ENCODE results near the gene MPHOSPH6.
A peak's percentile ranks its signal among the peaks of the same experiment; 100 is the strongest.

MPHOSPH6 gene

DNA sequence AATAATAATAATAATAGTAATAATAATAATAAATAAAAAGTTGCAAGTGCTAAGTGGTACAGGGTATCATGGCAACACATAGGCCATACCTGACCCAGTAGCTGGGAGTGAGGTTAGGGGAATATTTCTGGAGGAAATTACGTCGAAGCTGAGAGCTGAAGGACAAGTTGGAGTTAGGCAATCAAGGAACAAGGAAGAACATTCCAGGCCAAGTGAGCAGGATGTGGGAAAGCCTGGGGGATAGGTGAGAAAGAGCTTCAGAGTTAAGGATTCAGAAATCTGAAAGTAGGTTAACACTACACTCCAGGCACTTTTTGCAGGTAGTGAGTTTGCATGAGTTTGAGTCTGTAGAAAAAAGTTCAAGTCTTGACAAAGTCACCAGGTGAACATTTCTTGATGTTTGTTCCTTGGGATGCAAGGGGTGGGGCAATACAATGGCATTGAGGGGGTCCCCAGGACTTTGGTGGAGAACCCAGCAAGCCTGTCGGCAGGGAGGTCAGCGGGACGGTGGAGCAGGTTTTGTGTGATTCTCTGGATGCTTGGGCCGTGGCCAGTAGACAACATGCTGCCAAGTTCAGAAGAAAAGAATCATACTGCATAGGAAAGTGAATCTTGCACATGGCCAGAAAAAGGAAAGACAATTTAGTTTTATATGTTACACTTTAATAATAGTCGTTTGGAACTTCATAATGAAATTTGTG is 27.7 kb upstream of the MPHOSPH6 start:
- DNase-seq (ENCODE audit: low read depth) = peak; percentile 15
- TF ChIP-seq, protein P1, sequence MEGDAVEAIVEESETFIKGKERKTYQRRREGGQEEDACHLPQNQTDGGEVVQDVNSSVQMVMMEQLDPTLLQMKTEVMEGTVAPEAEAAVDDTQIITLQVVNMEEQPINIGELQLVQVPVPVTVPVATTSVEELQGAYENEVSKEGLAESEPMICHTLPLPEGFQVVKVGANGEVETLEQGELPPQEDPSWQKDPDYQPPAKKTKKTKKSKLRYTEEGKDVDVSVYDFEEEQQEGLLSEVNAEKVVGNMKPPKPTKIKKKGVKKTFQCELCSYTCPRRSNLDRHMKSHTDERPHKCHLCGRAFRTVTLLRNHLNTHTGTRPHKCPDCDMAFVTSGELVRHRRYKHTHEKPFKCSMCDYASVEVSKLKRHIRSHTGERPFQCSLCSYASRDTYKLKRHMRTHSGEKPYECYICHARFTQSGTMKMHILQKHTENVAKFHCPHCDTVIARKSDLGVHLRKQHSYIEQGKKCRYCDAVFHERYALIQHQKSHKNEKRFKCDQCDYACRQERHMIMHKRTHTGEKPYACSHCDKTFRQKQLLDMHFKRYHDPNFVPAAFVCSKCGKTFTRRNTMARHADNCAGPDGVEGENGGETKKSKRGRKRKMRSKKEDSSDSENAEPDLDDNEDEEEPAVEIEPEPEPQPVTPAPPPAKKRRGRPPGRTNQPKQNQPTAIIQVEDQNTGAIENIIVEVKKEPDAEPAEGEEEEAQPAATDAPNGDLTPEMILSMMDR (conservative IDR thresholded peaks at IDR 0.05; ENCODE audit: low read depth, low read length) = no peak
- no peak overlapping the region for H3K4me3 ChIP-seq (ENCODE audit: low read depth, low read length)

DNA sequence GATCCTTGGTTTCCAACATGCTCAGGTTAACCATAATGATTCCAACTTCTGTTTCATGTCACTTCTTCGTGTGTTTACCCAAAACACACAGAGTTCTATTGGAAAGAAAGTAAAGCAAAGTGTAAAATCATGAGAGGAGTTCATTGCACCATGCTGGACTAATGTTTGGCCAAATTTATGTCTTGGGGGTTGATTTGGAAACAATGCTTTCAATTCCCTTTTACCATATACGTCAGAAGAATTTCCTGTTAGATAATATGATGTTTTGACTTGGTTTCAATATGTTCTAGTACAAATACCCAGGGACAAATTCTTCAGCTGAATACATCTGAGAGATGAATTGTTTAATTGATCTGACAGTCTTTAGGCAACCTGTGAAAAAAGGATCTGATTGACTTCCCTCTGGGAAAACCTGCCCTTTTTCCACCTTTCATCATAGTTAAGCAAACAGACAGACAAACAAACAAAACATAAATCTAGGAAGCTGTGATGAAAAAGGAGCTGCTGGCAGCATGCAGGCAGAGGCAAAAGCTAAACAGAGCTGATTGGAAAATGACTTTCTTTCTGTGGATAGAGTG is 26.0 kb upstream of the MPHOSPH6 start:
- H3K4me3 ChIP-seq (ENCODE audit: low read depth, low read length) = no peak overlapping the region
- DNase-seq (ENCODE audit: low read depth) = peak; percentile 61
- TF ChIP-seq, protein P1 (conservative IDR thresholded peaks at IDR 0.05; ENCODE audit: low read depth, low read length) = no peak

DNA sequence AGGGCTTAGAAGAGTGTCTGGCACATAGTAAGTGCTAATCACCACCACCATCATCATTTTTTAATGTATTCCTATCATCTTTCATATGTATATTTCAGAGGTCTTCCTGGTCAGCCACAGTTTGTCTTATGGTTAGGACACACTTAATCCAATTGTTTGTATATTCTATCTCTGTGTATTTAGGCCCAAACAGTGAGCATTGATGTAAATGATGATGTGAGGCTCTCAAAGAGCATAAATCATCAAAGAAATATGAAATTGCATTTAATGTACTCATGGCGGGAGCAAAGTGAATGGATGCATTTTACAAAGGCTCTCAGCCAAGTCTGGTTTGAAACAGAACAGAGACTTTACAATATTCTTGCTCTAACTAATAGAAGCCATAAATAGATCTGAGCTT is 24.1 kb upstream of the MPHOSPH6 start:
- no peak for DNase-seq (ENCODE audit: low read depth)
- H3K4me3 ChIP-seq (ENCODE audit: low read depth, low read length) = no peak overlapping the region
- TF ChIP-seq, protein P1 (conservative IDR thresholded peaks at IDR 0.05; ENCODE audit: low read depth, low read length) = no peak

DNA sequence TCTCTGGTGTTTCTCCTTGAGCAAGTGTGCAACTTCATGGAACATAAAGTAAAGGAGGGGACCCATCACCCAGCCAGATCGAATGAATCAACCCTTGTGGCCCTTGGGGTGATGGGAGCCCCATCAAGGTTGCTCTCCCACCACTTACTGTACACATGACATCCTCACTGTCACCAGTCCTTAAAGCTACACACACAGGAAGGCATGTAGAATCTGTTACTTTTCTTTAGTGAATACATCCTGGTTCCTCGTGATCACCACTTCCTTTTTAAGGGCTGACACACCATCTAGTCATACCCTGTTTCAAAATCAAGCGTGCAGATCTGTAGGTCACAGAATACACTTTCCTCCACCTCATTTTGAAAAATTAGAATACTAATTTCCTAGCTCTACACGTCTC is 22.6 kb upstream of the MPHOSPH6 start:
- TF ChIP-seq, protein P1 (conservative IDR thresholded peaks at IDR 0.05; ENCODE audit: low read depth, low read length) = no peak
- no peak overlapping the region for H3K4me3 ChIP-seq (ENCODE audit: low read depth, low read length)
- DNase-seq (ENCODE audit: low read depth) = peak; percentile 73

DNA sequence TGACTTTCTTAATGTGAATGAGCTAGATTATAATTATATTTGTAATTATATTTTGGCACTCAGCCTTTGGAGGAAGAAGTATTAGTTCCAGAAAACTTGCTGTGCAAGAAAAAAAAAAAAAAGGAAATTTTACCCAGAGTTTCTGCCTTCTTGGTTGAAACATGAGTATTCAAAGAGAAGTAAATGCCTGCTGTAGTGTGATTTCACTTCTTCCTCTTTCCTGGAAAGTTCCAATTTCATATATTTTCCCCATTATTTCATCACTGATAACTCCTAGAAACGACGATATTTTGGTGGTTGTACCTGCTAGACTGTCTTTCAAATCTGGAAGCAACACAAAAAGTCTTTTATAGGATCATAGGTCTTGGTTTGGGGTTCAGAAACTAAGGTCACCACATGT is 20.4 kb upstream of the MPHOSPH6 start:
- DNase-seq (ENCODE audit: low read depth) = no peak
- TF ChIP-seq, protein P1 (conservative IDR thresholded peaks at IDR 0.05; ENCODE audit: low read depth, low read length) = no peak
- no peak overlapping the region for H3K4me3 ChIP-seq (ENCODE audit: low read depth, low read length)

DNA sequence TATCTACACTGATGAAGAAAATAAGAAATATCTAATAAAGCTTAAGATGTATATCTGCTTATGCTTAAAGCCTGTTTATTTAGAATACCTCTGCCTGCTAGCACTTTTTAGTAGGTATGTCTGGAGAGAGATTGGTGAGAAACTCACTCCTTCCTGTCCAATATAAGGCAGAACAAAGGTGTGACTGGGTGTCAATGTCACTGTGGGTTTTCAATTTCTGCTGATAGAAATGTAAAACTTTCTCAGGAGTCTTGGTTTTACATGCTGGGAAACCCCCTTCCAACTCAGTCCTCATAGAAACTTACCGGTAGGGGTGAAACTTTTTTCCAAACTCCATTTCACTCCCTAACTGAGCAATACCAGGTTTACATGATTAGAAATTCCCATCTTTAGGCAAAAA is 17.8 kb upstream of the MPHOSPH6 start:
- TF ChIP-seq, protein P1 (conservative IDR thresholded peaks at IDR 0.05; ENCODE audit: low read depth, low read length) = no peak
- H3K4me3 ChIP-seq (ENCODE audit: low read depth, low read length) = no peak overlapping the region
- DNase-seq (ENCODE audit: low read depth) = no peak

DNA sequence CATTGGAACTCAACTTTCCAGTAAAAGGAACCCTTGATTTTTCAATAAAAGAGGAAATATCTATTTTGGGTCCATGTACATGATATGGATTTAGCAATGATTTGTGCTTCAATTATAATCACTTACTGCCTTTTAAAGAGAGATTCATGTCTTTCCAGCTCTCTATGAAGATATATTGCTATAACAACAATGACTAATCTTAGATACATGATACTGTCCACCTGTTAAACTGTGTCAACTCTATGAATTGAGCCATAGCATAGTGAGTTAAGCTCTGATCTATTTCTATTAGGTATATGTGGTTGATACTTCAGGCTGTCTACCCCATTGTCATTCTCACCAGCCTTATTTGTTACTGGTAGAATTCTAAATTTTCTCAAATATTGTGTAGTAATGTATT is 15.0 kb upstream of the MPHOSPH6 start:
- DNase-seq (ENCODE audit: low read depth) = no peak
- H3K4me3 ChIP-seq (ENCODE audit: low read depth, low read length) = no peak overlapping the region
- TF ChIP-seq, protein P1 (conservative IDR thresholded peaks at IDR 0.05; ENCODE audit: low read depth, low read length) = no peak
